Activated CD8-positive, alpha-beta T cell treated with anti-CD3 and anti-CD28 coated beads, Interleukin-2, amount 10 ng/mL, durations not matched to agents 7 days and 5 days (primary cell): Measurements from ENCODE around the gene SHISA5. TPM values are rescaled to one million over a fixed set of nuclear protein-coding genes. Genes with fewer than 3 reads are reported as not detected.

Experiments used
- ATAC-seq: fragments of 150-1000 bp; cut with Tn5 transposase; one replicate; pipeline ENCODE4 v1.10.0; 2021; ENCODE audit warnings: moderate library complexity
- CTCF ChIA-PET: fragments of 350-600 bp; sonication (Branson Sonifier 250); formaldehyde crosslinking; loops from one replicate; lab custom pipeline; 2021; ENCODE audit warnings: antibody characterized with exemption; lab: Charles Lee
- POLR2A ChIA-PET: fragments of 350-600 bp; sonication (Branson Sonifier 250); formaldehyde crosslinking; loops from one replicate; lab custom pipeline; 2021; ENCODE audit warnings: antibody characterized with exemption; lab: Charles Lee
- DNase-seq: peaks from one replicate; pipeline ENCODE4 v3.0.0-alpha.2; 2020
- H3K27ac Mint-ChIP-seq: one replicate; pipeline ENCODE4 v1.8.0; 2021; ENCODE audit warnings: mild to moderate bottlenecking, mixed read lengths
- H3K27me3 Mint-ChIP-seq: one replicate; pipeline ENCODE4 v1.8.0; 2021; ENCODE audit warnings: low read depth, mixed read lengths
- H3K36me3 Mint-ChIP-seq: one replicate; pipeline ENCODE4 v1.8.0; 2021; ENCODE audit warnings: low read depth, mixed read lengths
- H3K4me1 Mint-ChIP-seq: one replicate; pipeline ENCODE4 v1.8.0; 2021; ENCODE audit warnings: low read depth, mixed read lengths
- H3K4me3 Mint-ChIP-seq: one replicate; pipeline ENCODE4 v1.8.0; 2021; ENCODE audit warnings: mild to moderate bottlenecking, mixed read lengths
- H3K9me3 Mint-ChIP-seq: one replicate; pipeline ENCODE4 v1.8.0; 2022; ENCODE audit warnings: mixed read lengths; ENCODE audit not compliant: insufficient read depth
- microRNA-seq: library from miRNA; unstranded; fragments of <30 nt; microRNA quantifications from one replicate; pipeline ENCODE4 v1.2.0, GENCODE V29; 2022
- total RNA-seq, 2 experiments: library from RNA; stranded (reverse); gene quantifications; one replicate each; pipeline ENCODE4 v1.2.3, GENCODE V29; 2021

The SHISA5 gene
- total RNA-seq, 2 experiments from 2014 or later: 195 to 201 TPM

GRCh38 chr3:48423241-48423882 lies 80.6 kb downstream of the SHISA5 start:
- peaks cover 4% of the 10 kb centered on the region for H3K4me1 Mint-ChIP-seq
- ChIA-PET CTCF (interaction anchor here (0.6 to 6.0 kb wide), 4 partner anchors 13 to 188 kb away, joined by 3 to 59 read pairs (median 5); no protein-coding TSS in a partner anchor), POLR2A (no interaction called here)
- ATAC-seq: no peak
- no peak overlapping the region for H3K27ac Mint-ChIP-seq
- H3K27me3 Mint-ChIP-seq: peaks cover 16% of the 10 kb centered on the region
- DNase-seq: no peak
- no peaks in the 10 kb centered on the region for H3K36me3 Mint-ChIP-seq
- H3K4me3 Mint-ChIP-seq: no peak overlapping the region
- H3K9me3 Mint-ChIP-seq: no peaks in the 10 kb centered on the region

- Mint-ChIP-seq H3K4me1 (peaks cover 4% of the 10 kb centered on the region), H3K4me3 (no peak overlapping the region), H3K27ac (no peak overlapping the region), H3K9me3 (no peaks in the 10 kb centered on the region), H3K27me3 (peaks cover 9% of the 10 kb centered on the region), H3K36me3 (no peaks in the 10 kb centered on the region)
- DNase-seq (no peak), ATAC-seq (no peak)
- ChIA-PET CTCF (interaction anchor here (1.0 to 6.0 kb wide), 2 partner anchors 14 to 22 kb away, joined by 7 to 59 read pairs; no protein-coding TSS in a partner anchor), POLR2A (no interaction called here)
Measured at GRCh38 chr3:48422681-48423080, 81.3 kb downstream of the SHISA5 start.

GRCh38 chr3:48422272-48422671 lies 81.7 kb downstream of the SHISA5 start:
- H3K9me3 Mint-ChIP-seq: no peaks in the 10 kb centered on the region
- H3K27ac Mint-ChIP-seq: no peak overlapping the region
- no peaks in the 10 kb centered on the region for H3K36me3 Mint-ChIP-seq
- H3K4me1 Mint-ChIP-seq: peaks cover 4% of the 10 kb centered on the region
- POLR2A ChIA-PET: no interaction called here
- ATAC-seq (peak; percentile 30), DNase-seq (no peak)
- H3K27me3 Mint-ChIP-seq: peaks cover 5% of the 10 kb centered on the region
- H3K4me3 Mint-ChIP-seq: no peak overlapping the region
- CTCF ChIA-PET: interaction anchor here (1.0 to 6.0 kb wide), 2 partner anchors 14 to 22 kb away, joined by 7 to 59 read pairs; no protein-coding TSS in a partner anchor

GRCh38 chr3:48420561-48420960 lies 83.4 kb downstream of the SHISA5 start:
- Mint-ChIP-seq H3K27me3 (no peaks in the 10 kb centered on the region), H3K36me3 (no peaks in the 10 kb centered on the region), H3K9me3 (no peaks in the 10 kb centered on the region), H3K4me3 (no peak overlapping the region), H3K27ac (no peak overlapping the region), H3K4me1 (peaks cover 4% of the 10 kb centered on the region)
- DNase-seq (no peak), ATAC-seq (no peak)
- ChIA-PET POLR2A (interaction anchor here (1.0 kb wide), 1 partner anchor 13 kb away, joined by 3 read pairs; no protein-coding TSS in a partner anchor), CTCF (interaction anchor here (1.5 to 1.6 kb wide), 2 partner anchors 15 to 20 kb away, joined by 6 to 8 read pairs; no protein-coding TSS in a partner anchor)

- Mint-ChIP-seq H3K27ac (no peak overlapping the region), H3K4me1 (peaks cover 4% of the 10 kb centered on the region), H3K4me3 (no peak overlapping the region), H3K27me3 (no peaks in the 10 kb centered on the region), H3K9me3 (no peaks in the 10 kb centered on the region), H3K36me3 (no peaks in the 10 kb centered on the region)
- ChIA-PET POLR2A (no interaction called here), CTCF (interaction anchor here (1.5 to 2.3 kb wide), 2 partner anchors 16 to 19 kb away, joined by 5 to 14 read pairs; no protein-coding TSS in a partner anchor)
- DNase-seq (no peak), ATAC-seq (no peak)
Measured at GRCh38 chr3:48419597-48419996, 84.4 kb downstream of the SHISA5 start.

- Mint-ChIP-seq H3K36me3 (no peaks in the 10 kb centered on the region), H3K27me3 (no peaks in the 10 kb centered on the region), H3K27ac (no peak overlapping the region), H3K4me1 (peaks cover 4% of the 10 kb centered on the region), H3K4me3 (no peak overlapping the region), H3K9me3 (no peaks in the 10 kb centered on the region)
- POLR2A ChIA-PET: no interaction called here
- ATAC-seq (no peak), DNase-seq (no peak)
- CTCF ChIA-PET: interaction anchor here (1.5 to 2.3 kb wide), 2 partner anchors 17 to 18 kb away, joined by 5 to 14 read pairs; no protein-coding TSS in a partner anchor
Measured at GRCh38 chr3:48419149-48419548, 84.8 kb downstream of the SHISA5 start.

GRCh38 chr3:48418651-48419050 lies 85.3 kb downstream of the SHISA5 start:
- ATAC-seq: no peak
- no peaks in the 10 kb centered on the region for H3K27me3 Mint-ChIP-seq
- H3K36me3 Mint-ChIP-seq: no peaks in the 10 kb centered on the region
- H3K27ac Mint-ChIP-seq: no peak overlapping the region
- CTCF ChIA-PET: interaction anchor here (1.5 to 2.3 kb wide), 2 partner anchors 17 to 18 kb away, joined by 5 to 14 read pairs; no protein-coding TSS in a partner anchor
- no peaks in the 10 kb centered on the region for H3K9me3 Mint-ChIP-seq
- H3K4me3 Mint-ChIP-seq: no peak overlapping the region
- POLR2A ChIA-PET: no interaction called here
- no peak for DNase-seq
- peaks cover 4% of the 10 kb centered on the region for H3K4me1 Mint-ChIP-seq

GRCh38 chr3:48418140-48418539 lies 85.8 kb downstream of the SHISA5 start:
- ChIA-PET CTCF (interaction anchor here (1.5 to 2.3 kb wide), 2 partner anchors 17 to 18 kb away, joined by 5 to 14 read pairs; no protein-coding TSS in a partner anchor), POLR2A (no interaction called here)
- H3K27ac Mint-ChIP-seq: no peak overlapping the region
- DNase-seq (no peak), ATAC-seq (no peak)
- H3K36me3 Mint-ChIP-seq: no peaks in the 10 kb centered on the region
- H3K9me3 Mint-ChIP-seq: no peaks in the 10 kb centered on the region
- H3K27me3 Mint-ChIP-seq: no peaks in the 10 kb centered on the region
- H3K4me1 Mint-ChIP-seq: peaks cover 4% of the 10 kb centered on the region
- H3K4me3 Mint-ChIP-seq: no peak overlapping the region

Small RNA genes within 50 kb of the gene (microRNA-seq; reads per million reads assigned to microRNA genes)
- not detected for gene MIR6823

Other genes starting within 250 kb of the SHISA5 start
- gene NME6, start 202.8 kb downstream of the SHISA5 start, total RNA-seq: 10 to 100 TPM; 34.1 to 37.7 TPM
- gene SPINK8, start 170.5 kb downstream of the SHISA5 start, total RNA-seq: not detected
- gene FBXW12, start 132.0 kb downstream of the SHISA5 start, total RNA-seq: not detected
- gene PLXNB1, start 74.1 kb downstream of the SHISA5 start, total RNA-seq: 1 to 10 TPM in 1 of 2 experiments, under 1 TPM in 1; 0.76 to 1.7 TPM
- 10 to 100 TPM; 16.3 to 16.5 TPM for gene CCDC51, start 64.1 kb downstream of the SHISA5 start, total RNA-seq
- gene TMA7, start 63.9 kb downstream of the SHISA5 start, total RNA-seq: 100 to 1,000 TPM; 339 to 364 TPM
- 10 to 100 TPM; 18.8 to 20.3 TPM for gene ATRIP, start 57.4 kb downstream of the SHISA5 start, total RNA-seq
- 10 to 100 TPM; 42.8 to 49.1 TPM for gene PFKFB4, start 52.6 kb upstream of the SHISA5 start, total RNA-seq
- not detected for gene UCN2, start 59.6 kb upstream of the SHISA5 start, total RNA-seq
- 1 to 10 TPM; 1.2 to 1.6 TPM for gene COL7A1, start 91.2 kb upstream of the SHISA5 start, total RNA-seq
- gene UQCRC1, start 105.5 kb upstream of the SHISA5 start, total RNA-seq: 100 to 1,000 TPM; 196 to 202 TPM
- gene TMEM89, start 117.6 kb upstream of the SHISA5 start, total RNA-seq: under 1 TPM in 1 of 2 experiments, not detected in 1; 0.39 TPM
- gene SLC26A6, start 131.3 kb upstream of the SHISA5 start, total RNA-seq: 10 to 100 TPM; 58.0 to 61.5 TPM
- 10 to 100 TPM; 19.5 to 20.2 TPM for gene CELSR3, start 158.7 kb upstream of the SHISA5 start, total RNA-seq
- 10 to 100 TPM; 56.5 to 57.1 TPM for gene NCKIPSD, start 181.7 kb upstream of the SHISA5 start, total RNA-seq
- gene IP6K2, start 213.0 kb upstream of the SHISA5 start, total RNA-seq: 10 to 100 TPM; 49.6 to 50.4 TPM